GM19463 (cell line): ENCODE data around the gene OLFM1.

Experiments used
- ATAC-seq: cut with Tn5 transposase; IDR thresholded peaks from one replicate; pipeline ENCODE4 v1.9.1; 2021; ENCODE audit warnings: mild to moderate bottlenecking, moderate library complexity; ENCODE audit not compliant: unreplicated experiment

The OLFM1 gene

GRCh38 chr9:135167849-135168655, 80.6 kb downstream of the OLFM1 start:
- ATAC-seq = no peak

GRCh38 chr9:135169709-135170226, 82.3 kb downstream of the OLFM1 start:
- ATAC-seq = no peak

- no peak for ATAC-seq
Measured at GRCh38 chr9:135170535-135170934, 83.1 kb downstream of the OLFM1 start.
